Brain microvascular endothelial cell (primary cell): ENCODE measurements around the gene COG5.

Source experiments
- DNase-seq: peaks from one replicate; pipeline ENCODE4 v3.0.0-alpha.2; 2020
- H3K27ac ChIP-seq: fragments of 250-450 bp; sonication (Bioruptor Pico); 2 replicates; pipeline ENCODE4 v1.5.1; 2020; ENCODE audit warnings: mild to moderate bottlenecking, moderate library complexity
- H3K27me3 ChIP-seq: fragments of 250-450 bp; sonication (Bioruptor Pico); replicated peaks from 2 replicates; pipeline ENCODE4 v1.5.1; 2020; ENCODE audit warnings: mild to moderate bottlenecking
- H3K36me3 ChIP-seq: fragments of 250-450 bp; sonication (Bioruptor Pico); replicated peaks from 2 replicates; pipeline ENCODE4 v1.5.1; 2020; ENCODE audit warnings: mild to moderate bottlenecking
- H3K4me3 ChIP-seq: 2 replicates; pipeline ENCODE4 v1.5.1; 2011; ENCODE audit warnings: low read depth, mild to moderate bottlenecking, control low read depth, low read length, moderate library complexity
- in situ Hi-C: cut with HindIII; loops from 2 replicates; pipeline ENCODE4 v1.10.0; 2017; ENCODE audit warnings: low sequenced_read_pairs, low pct_ligation_motif_present
- TF ChIP-seq, protein P1 (sequence below): IDR thresholded peaks from 2 replicates; pipeline ENCODE4 v1.5.1; 2011; ENCODE audit warnings: low read depth, mild to moderate bottlenecking, moderate library complexity, low read length, control low read depth, inconsistent platforms; ENCODE audit errors: missing control alignments

Gene COG5

DNA sequence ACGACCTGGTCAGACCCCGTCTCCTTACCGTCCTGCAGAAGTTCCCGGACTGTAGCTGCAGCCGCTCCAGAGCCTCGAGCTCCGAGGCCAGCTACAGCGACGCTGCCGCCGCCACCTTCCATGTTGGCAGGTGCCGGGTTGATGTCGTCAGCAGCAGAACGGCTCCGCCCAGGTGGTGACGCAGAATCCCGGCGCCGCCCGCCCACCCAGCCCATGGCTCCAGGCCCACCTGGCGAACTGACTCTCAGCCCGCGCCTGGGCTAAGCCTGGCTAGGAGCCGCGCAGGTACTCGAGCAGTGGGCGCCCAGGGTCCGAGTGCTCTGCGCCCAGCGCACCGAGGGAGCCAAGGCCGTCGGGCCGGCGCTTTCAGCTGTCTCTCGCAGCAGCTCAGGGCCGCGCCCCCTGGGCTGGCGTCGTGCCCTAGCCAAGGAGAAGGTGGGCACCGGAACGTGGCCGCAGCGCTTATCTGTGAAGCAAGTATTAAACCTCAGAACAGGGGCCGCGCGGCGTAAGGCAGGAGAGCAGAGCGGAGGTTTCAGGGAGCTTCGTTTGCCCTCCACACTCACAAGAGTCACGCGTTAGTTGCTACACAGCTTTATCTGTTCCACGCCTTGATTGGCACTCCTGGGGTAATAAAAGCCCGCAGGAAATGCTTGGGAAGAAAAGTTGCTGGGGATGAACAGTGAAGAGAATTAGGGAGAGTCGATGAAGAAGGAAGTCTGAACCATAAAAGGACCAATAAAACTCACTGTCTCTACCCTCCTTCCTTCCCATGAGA lies at the start of gene COG5, which contains the start of gene DUS4L:
TSS of gene COG5 (minus strand) at position 146 of the 778 bp plus-strand sequence. CDS start at position 122, 24 bp downstream.
TSS of gene DUS4L (plus strand) at position 197 of the 778 bp plus-strand sequence. CDS start 3,100 bp downstream, outside the sequence.
- in situ Hi-C loops, result no loop called here
- Histone ChIP-seq H3K36me3 (no peaks in the 10 kb centered on the region), H3K4me3 (peak within 1 kb of the TSS; percentile 92), H3K27me3 (no peaks in the 10 kb centered on the region), H3K27ac (peak within 1 kb of the TSS; percentile 92)
- DNase-seq, result peak; percentile 70
- TF ChIP-seq, protein P1, sequence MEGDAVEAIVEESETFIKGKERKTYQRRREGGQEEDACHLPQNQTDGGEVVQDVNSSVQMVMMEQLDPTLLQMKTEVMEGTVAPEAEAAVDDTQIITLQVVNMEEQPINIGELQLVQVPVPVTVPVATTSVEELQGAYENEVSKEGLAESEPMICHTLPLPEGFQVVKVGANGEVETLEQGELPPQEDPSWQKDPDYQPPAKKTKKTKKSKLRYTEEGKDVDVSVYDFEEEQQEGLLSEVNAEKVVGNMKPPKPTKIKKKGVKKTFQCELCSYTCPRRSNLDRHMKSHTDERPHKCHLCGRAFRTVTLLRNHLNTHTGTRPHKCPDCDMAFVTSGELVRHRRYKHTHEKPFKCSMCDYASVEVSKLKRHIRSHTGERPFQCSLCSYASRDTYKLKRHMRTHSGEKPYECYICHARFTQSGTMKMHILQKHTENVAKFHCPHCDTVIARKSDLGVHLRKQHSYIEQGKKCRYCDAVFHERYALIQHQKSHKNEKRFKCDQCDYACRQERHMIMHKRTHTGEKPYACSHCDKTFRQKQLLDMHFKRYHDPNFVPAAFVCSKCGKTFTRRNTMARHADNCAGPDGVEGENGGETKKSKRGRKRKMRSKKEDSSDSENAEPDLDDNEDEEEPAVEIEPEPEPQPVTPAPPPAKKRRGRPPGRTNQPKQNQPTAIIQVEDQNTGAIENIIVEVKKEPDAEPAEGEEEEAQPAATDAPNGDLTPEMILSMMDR, result no peak

DNA sequence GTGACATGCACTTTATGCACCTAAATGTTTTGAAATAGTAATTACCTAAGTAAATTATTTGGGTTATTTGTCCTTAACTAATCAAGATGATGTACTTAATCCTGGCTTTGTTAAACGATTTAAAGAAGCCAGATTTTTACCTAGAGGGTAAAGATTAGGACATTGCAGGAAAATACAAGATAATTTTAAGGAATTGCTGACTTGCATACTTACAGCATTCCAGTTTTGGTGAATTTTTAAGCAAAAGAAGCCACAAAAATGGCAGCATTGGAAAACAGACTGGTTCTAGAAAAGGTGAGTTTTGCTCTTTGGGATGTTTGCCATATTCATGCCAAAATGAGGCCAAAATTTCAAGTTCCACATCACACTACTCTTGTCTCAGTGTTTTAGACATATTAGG lies 49.7 kb upstream of the COG5 start:
- Histone ChIP-seq H3K4me3 (no peak overlapping the region), H3K36me3 (peaks cover 10% of the 10 kb centered on the region), H3K27me3 (no peaks in the 10 kb centered on the region), H3K27ac (no peak overlapping the region)
- TF ChIP-seq, protein P1, result no peak
- in situ Hi-C loops, result no loop called here
- no peak for DNase-seq

DNA sequence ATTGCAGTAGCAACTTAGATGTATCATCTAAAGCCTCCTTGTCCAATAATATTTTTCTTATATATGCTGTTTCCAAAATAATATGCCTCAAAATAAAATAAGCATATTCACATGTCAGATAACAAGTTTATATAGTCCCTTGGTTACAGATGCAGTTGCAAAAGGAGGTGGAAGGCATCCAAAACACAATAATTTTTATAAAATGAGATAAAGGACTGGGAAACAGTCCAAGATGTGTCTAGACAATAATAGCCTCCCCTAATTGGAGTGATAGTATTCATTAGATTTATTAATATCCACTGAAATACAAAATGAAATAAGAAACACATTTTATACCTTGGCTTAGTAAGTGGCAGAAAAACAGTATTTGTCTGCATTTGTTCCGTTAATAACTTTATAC lies 46.6 kb upstream of the COG5 start:
- H3K27me3 ChIP-seq, result no peaks in the 10 kb centered on the region
- no peak overlapping the region for H3K4me3 ChIP-seq
- H3K27ac ChIP-seq, result no peak overlapping the region
- DNase-seq, result no peak
- peaks cover 10% of the 10 kb centered on the region for H3K36me3 ChIP-seq
- TF ChIP-seq, protein P1, result no peak
- in situ Hi-C loops, result no loop called here

DNA sequence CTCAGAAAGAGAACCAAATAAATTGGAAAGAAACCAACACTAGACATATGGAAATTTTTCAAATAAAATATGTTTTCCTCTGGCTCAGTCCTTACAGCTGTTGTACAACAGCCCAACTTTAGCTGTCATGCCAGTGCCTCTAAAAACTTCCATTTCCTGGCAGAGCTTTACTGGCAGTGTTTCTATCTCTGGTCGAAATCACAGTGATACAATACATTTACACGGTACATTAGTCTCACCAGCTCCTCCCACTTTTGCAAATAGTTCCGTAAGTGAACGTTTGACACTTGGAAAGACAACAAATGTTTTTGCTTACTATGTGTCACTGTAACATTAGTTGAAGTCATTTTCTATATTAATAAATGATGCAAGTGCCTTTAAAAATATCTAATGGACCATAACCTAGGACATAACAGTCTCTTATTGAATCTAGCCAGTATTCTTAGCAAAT lies 46.1 kb upstream of the COG5 start:
- in situ Hi-C loops, result no loop called here
- TF ChIP-seq, protein P1, result no peak
- peaks cover 5% of the 10 kb centered on the region for H3K36me3 ChIP-seq
- no peak for DNase-seq
- H3K27me3 ChIP-seq, result no peaks in the 10 kb centered on the region
- H3K4me3 ChIP-seq, result no peak overlapping the region
- H3K27ac ChIP-seq, result no peak overlapping the region

DNA sequence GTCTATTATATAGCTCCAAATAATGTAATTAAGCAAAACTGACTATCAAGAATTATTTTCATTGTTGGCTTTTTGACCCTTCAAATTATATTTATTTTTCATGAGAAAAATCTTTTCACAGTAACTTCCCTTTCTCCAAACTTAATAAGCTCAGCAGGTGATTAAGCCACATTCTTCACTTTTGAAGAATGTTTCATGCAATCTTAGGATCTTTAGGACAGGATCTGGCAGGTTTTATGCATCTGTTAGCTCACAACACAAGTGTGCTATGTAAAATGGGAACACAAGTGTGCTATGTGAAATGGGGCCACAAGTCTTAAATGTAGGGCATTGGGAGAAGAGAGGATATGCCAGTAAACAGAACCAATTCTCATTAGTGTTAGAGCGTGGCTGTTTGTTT lies 42.6 kb upstream of the COG5 start:
- no peak overlapping the region for H3K27ac ChIP-seq
- no peak overlapping the region for H3K4me3 ChIP-seq
- peaks cover 7% of the 10 kb centered on the region for H3K36me3 ChIP-seq
- no peaks in the 10 kb centered on the region for H3K27me3 ChIP-seq
- in situ Hi-C loops, result no loop called here
- TF ChIP-seq, protein P1, result no peak
- DNase-seq, result no peak
